ENCODE measurements around the gene KIF21B.
"Not testable (repeated sequence)": the region's sequence is repeated elsewhere in the genome, so short reads cannot be mapped to it uniquely, and the experiment has no call there.

Gene KIF21B

GRCh38 chr1:200938955-200939354, 84.6 kb downstream of the KIF21B start:
- peak; percentile 76 for ATAC-seq
- no peak for DNase-seq

DNA sequence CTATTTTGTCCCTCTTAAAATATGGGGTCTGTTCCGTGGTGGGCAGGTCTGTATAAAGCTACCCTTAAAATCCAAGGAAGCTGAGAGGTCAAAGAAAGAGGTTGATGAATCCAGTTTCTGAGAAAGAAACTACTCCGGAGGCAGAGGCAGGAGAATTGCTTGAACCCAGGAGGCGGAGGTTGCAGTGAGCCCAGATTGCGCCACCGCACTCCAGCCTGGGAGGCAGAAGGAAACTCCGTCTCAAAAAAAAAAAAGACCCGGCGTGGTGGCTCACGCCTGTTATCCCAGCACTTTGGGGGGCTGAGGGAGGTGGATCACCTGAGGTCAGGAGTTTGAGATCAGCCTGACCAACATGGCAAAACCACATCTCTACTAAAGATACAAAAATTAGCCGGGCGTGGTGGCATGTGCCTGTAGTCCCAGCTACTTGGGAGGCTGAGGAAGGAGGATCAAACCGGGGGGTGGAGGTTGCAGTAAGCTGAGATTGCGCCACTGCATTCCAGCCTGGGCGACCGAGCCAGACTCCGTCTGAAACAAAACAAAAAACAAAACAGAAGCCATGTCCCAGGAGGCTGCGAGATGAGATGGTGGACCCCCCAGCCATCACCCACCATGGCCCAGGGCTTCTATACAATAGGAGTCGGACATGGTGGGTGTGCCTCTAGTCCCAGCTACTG, 88.1 kb downstream of the KIF21B start:
- ATAC-seq, DNase-seq: not testable (repeated sequence)

DNA sequence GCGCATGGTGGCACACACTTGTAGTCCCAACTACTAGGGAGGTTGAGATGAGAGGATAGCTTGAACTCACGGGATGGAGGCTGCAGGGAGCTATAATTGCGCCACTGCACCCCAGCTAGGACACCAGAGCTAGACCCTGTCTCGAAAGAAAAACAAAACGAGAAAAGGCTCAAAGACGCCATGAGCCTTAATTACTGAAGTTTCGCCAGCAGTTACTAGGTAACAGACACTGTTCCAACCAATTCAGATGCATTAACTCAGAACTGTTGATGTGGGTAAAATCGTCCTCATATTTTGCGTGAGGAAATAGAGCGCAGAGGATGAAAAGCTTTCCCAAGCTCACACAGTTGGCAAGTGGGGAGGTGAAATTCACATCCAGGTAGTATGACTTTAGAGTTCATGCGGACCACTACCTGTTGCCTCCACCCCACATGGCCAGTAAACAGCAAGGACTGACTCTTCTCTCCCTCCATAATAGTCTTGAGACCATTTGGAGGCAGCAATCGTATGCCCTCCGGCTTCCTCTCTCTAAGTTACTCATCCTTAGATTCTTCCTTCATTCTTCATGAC, 88.8 kb downstream of the KIF21B start:
- no peak for DNase-seq
- no peak for ATAC-seq

DNA sequence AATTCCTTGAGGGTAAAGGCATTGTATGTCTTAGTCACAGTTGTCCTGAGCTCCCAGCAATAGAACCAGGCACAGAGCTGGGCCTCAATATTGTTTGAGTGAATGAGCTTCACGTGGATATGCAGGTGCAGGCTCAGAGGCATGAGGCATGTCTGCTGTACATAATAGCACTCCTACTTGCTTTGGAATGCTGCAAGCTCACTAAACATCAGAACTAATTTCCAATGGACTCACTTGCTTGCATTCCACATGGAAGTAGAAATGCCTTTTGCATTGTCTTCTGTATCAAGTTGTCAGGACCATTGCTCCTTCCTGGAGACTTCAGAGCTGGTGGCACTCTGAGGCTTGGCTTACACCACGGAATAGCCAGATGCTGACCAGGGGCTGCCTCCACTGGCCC, 91.7 kb downstream of the KIF21B start:
- ATAC-seq (no peak), DNase-seq (no peak)

DNA sequence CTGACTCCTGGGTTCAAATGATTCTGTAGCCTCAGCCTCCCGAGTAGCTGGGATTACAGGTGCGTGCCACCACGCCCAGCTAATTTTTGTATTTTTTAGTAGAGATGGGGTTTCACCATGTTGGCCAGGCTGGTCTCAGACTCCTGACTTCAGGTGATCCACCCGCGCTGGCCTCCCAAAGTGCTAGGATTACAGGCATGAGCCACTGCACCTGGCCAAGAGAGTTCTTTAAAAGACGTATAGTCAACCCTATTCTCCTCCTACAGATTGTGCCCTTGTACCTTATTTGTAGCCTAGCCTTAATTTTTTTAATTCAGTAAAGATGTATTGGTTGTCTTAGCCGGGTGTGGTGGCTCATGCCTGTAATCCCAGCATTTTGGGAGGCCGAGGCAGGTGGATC, 93.2 kb downstream of the KIF21B start:
- not testable (repeated sequence) for ATAC-seq, DNase-seq

- no peak for DNase-seq
- ATAC-seq: no peak
Measured at GRCh38 chr1:200929530-200930278, 93.8 kb downstream of the KIF21B start.

DNA sequence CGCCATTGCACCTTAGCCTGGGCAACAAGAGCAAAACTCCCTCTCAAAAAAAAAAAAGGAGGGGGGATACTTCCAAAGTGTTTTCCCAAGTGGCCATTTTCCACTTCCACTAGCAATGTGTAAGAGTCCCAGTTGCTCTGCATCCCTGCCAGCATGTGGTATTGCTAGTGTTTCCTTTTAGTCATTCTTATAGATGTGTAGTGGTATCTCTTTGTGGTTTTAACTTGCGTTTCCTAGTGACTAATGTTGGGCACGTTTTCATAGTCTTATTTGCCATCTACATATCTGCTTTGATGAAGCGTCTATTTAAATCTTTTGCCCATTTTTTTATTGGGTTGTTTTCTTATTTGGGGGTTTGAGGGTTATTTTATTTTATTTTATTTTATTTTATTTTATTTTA, 97.7 kb downstream of the KIF21B start:
- ATAC-seq: peak; percentile 83
- no peak for DNase-seq

DNA sequence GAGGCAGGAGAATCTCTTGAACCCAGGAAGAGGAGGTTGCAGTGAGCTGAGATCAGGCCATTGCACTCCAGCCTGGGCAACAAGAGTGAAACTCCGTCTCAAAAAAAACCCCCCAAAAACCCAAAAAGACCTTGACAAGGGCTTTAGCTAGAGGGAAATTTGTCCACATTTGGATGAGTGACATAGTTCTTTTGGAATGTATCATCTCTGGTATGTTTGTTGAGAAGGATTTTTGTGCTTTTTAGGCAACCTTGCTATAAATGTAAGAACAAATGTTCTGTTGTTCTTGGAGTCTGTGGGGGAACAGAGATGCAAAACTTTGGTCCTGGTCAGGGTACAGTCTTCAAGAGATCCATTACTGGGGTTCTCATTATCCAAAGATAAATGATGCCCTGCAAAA, 99.9 kb downstream of the KIF21B start:
- ATAC-seq: no peak
- no peak for DNase-seq

DNA sequence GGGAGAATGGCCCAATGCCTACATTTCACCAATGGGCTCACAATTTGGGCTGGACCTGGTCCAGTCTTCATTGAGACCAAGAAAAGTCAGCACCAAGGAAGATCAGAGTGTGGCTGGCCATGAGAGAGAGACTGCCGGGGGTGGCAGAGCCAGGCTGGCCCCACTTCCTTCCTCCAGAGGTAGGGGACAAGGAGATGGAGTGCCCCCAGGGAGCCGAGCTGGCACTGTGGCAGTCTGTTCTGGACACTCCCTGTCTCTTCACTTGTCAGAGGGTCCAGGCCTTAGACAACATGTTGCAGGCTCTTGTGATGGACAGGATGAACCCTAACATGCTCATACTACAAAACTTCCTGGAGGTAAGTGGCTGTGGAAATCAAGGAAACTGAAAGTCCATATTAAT, 101.1 kb downstream of the KIF21B start:
- DNase-seq (no peak), ATAC-seq (no peak)

DNA sequence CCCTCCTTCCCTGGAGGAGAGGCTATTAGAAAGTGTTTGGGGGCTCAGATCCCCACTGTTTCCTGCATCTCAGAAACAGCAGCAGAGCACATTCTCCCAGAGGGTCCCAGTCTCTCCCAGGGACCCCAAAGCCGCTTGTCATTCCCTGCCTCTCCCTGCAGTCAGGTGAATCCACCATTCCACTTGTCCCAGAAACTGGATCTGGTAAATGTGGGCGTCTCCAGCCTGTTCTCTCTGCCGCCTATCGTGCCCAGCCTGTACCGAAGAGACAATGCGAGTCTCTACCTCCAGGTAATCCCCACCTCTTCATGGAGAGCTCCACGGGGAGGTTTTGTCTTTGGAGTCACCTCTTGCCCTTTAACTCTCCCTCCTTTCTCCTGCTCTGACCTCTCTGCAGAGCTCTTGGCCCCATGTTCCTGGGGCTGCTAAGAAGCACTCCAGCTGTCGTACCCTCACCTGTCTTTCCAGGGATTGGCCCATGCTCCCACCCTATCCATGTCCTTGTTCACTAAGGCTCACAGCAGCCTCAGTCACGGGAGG, 101.9 kb downstream of the KIF21B start:
- no peak for ATAC-seq

More for the DNA sequence above, 101.9 kb downstream of the KIF21B start:
- DNase-seq: no peak
